ENCODE results near the gene NAP1L4.

GRCh38 chr11:2963761-2964160, 28.4 kb downstream of the NAP1L4 start:
- no peak for TF ChIP-seq CTCF (conservative IDR thresholded peaks at IDR 0.05; ENCODE audit: low read depth, low read length)
- TF ChIP-seq CEBPB (IDR thresholded peaks at IDR 0.05; ENCODE audit: low read depth, low read length), result no peak
- no peak for TF ChIP-seq MAFK (IDR thresholded peaks at IDR 0.05; ENCODE audit: low read depth, low read length)
- no peak for TF ChIP-seq SMC3 (IDR thresholded peaks at IDR 0.05; ENCODE audit: low read depth, low read length)
- no peak for TF ChIP-seq USF2 (IDR thresholded peaks at IDR 0.05; ENCODE audit: low read depth, low read length)
- TF ChIP-seq POLR2A (IDR thresholded peaks at IDR 0.05; ENCODE audit: low read depth, low read length), result no peak
- no peak for TF ChIP-seq MXI1 (IDR thresholded peaks at IDR 0.05; ENCODE audit: borderline replicate concordance, low read depth, low read length)
- TF ChIP-seq RAD21 (IDR thresholded peaks at IDR 0.05; ENCODE audit: low read length), result no peak
- no peak for TF ChIP-seq BHLHE40 (IDR thresholded peaks at IDR 0.05; ENCODE audit: low read depth, low read length)
- no peak for TF ChIP-seq RCOR1 (IDR thresholded peaks at IDR 0.05; ENCODE audit: insufficient replicate concordance, low read length)
- TF ChIP-seq CHD1 (IDR thresholded peaks at IDR 0.05; ENCODE audit: low read depth, low read length), result no peak
- TF ChIP-seq FOS (IDR thresholded peaks at IDR 0.05; ENCODE audit: low read depth, low read length), result no peak
- no peak for TF ChIP-seq MAZ (IDR thresholded peaks at IDR 0.05; ENCODE audit: borderline replicate concordance, low read depth, low read length)
- no peak for TF ChIP-seq RFX5 (IDR thresholded peaks at IDR 0.05; ENCODE audit: low read depth, low read length)

Data from IMR-90 (cell line).